ENCODE measurements around the gene LYRM2. TPM values are rescaled to one million over a fixed set of nuclear protein-coding genes. Genes with fewer than 3 reads are reported as not detected.

The LYRM2 gene
- total and polyA plus RNA-seq, 4 donors: 16.8 to 33.7 (median 22.0) TPM

DNA sequence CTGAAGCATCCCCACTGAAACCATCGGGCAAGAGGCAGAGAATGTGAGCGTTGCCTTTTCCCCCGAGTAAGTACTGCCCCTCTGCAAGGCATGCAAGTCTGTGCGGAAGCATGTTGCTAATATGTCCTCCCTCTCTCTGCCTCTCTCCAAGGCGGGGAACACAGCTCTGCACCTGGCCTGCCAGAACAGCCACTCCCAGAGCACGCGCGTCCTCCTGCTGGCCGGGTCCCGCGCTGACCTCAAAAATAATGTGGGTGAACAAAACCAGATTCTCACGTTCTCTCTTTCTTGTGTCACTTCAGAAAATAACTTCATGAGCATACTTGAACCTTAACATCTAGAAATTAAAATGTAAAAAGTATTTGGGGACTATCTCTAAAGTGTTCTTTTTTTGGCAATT, 26.4 kb downstream of the LYRM2 start:
- no peak for ATAC-seq (ENCODE audit: low FRiP score)

GRCh38 chr6:89611666-89612065, 26.9 kb downstream of the LYRM2 start:
- DNase-seq: no peak
- peaks cover 0 to 2% of the 10 kb centered on the region in 2 donors for H3K36me3 ChIP-seq (ENCODE audit: control insufficient read depth in 1 of 2, insufficient read depth in 2 of 2, low read length in 1 of 2)
- no peak for ATAC-seq (ENCODE audit: low FRiP score)
- H3K4me1 ChIP-seq (ENCODE audit: control insufficient read depth in 1 of 2, insufficient read depth in 2 of 2, low read length in 2 of 2): no peaks in the 10 kb centered on the region
- no peak overlapping the region for H3K4me3 ChIP-seq (ENCODE audit: low read length in 2 of 2)
- no peaks in the 10 kb centered on the region for H3K9me3 ChIP-seq (ENCODE audit: control insufficient read depth, low read length)
- H3K27me3 ChIP-seq (ENCODE audit: control insufficient read depth in 1 of 2, insufficient read depth in 2 of 2, low read length in 1 of 2): no peaks in the 10 kb centered on the region
- no peak overlapping the region for H3K27ac ChIP-seq (ENCODE audit: low read depth in 1 of 2, low read length in 2 of 2)
- intact Hi-C loops (cut with DNase I): loop anchor here in 1 of 2 donors (5.0 kb wide), 1 partner anchor 239 kb away; no protein-coding TSS in a partner anchor

More for the DNA sequence above, 26.4 kb downstream of the LYRM2 start:
- H3K4me3 ChIP-seq (ENCODE audit: low read length in 2 of 2): no peak overlapping the region
- no peaks in the 10 kb centered on the region for H3K4me1 ChIP-seq (ENCODE audit: control insufficient read depth in 1 of 2, insufficient read depth in 2 of 2, low read length in 2 of 2)
- peaks cover 0 to 2% of the 10 kb centered on the region in 2 donors for H3K36me3 ChIP-seq (ENCODE audit: control insufficient read depth in 1 of 2, insufficient read depth in 2 of 2, low read length in 1 of 2)
- H3K27ac ChIP-seq (ENCODE audit: low read depth in 1 of 2, low read length in 2 of 2): no peak overlapping the region
- intact Hi-C loops (cut with DNase I): loop anchor here in 1 of 2 donors (5.0 kb wide), 1 partner anchor 240 kb away; no protein-coding TSS in a partner anchor
- no peaks in the 10 kb centered on the region for H3K27me3 ChIP-seq (ENCODE audit: control insufficient read depth in 1 of 2, insufficient read depth in 2 of 2, low read length in 1 of 2)
- WGBS, 2 donors: 77 to 83% methylated on average over 12 of the region's 12 CpGs
- DNase-seq: no peak
- H3K9me3 ChIP-seq (ENCODE audit: control insufficient read depth, low read length): no peaks in the 10 kb centered on the region

DNA sequence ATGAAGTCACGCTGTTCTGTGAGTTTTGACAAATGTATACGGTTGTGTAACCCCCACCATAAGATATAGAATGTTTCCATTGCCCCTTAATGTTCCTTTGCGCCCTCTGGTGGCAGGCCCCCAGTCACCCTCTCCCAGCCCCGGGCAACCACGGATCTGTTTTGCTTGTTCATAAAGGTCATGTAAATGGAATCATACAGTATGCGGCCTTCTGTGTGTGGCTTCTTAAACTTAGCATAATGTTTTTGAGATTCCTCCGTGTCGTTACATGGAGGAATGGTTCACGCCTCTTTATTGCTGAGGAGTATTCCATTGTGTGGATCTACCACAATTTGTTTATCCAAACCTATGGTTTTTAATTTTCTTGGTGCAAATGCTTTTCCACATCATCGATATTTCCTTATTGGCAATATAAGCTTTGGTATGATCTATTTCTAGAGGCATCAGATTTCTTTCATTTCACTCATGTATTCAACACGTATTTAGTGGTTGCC, 28.4 kb downstream of the LYRM2 start:
- H3K4me1 ChIP-seq (ENCODE audit: control insufficient read depth in 1 of 2, insufficient read depth in 2 of 2, low read length in 2 of 2): no peaks in the 10 kb centered on the region
- ATAC-seq (ENCODE audit: low FRiP score) (peak; percentile 75), DNase-seq (peak; percentile 73 to 90)
- H3K36me3 ChIP-seq (ENCODE audit: control insufficient read depth in 1 of 2, insufficient read depth in 2 of 2, low read length in 1 of 2): peaks cover 0 to 2% of the 10 kb centered on the region in 2 donors
- H3K9me3 ChIP-seq (ENCODE audit: control insufficient read depth, low read length): no peaks in the 10 kb centered on the region
- H3K27me3 ChIP-seq (ENCODE audit: control insufficient read depth in 1 of 2, insufficient read depth in 2 of 2, low read length in 1 of 2): no peaks in the 10 kb centered on the region
- WGBS, 2 donors: 48 to 55% methylated on average over 11 of the region's 11 CpGs
- intact Hi-C loops (cut with DNase I): loop anchor here (1.0 to 5.0 kb wide), 2 partner anchors 178 to 238 kb away; no protein-coding TSS in a partner anchor
- H3K4me3 ChIP-seq (ENCODE audit: low read length in 2 of 2): no peak overlapping the region
- H3K27ac ChIP-seq (ENCODE audit: low read depth in 1 of 2, low read length in 2 of 2): no peak overlapping the region

DNA sequence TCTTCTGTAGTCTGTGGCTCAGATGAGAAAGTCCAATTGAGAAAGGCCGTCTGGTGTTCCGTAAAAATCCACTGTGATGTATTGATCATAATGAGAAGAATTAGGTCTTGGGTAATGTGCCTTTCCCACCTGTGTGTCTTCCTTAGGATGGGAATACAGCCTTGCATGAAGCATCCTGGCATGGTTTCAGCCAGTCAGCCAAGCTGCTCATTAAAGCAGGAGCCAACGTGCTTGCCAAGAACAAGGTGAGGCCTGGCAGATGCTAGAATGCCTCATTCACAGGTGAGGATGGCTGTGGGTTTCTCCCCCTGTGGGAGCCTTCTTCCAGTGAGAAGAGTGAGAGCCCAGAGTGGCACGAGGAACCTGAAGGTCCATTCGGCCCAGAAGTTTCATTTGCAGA, 32.7 kb downstream of the LYRM2 start:
- no peak overlapping the region for H3K27ac ChIP-seq (ENCODE audit: low read depth in 1 of 2, low read length in 2 of 2)
- DNase-seq: no peak
- no peaks in the 10 kb centered on the region for H3K9me3 ChIP-seq (ENCODE audit: control insufficient read depth, low read length)
- no peak overlapping the region for H3K4me3 ChIP-seq (ENCODE audit: low read length in 2 of 2)
- no peaks in the 10 kb centered on the region for H3K4me1 ChIP-seq (ENCODE audit: control insufficient read depth in 1 of 2, insufficient read depth in 2 of 2, low read length in 2 of 2)
- no peak for ATAC-seq (ENCODE audit: low FRiP score)
- WGBS, 2 donors: 89 to 95% methylated on average over 5 of the region's 5 CpGs
- intact Hi-C loops (cut with DNase I): no loop called here
- no peaks in the 10 kb centered on the region for H3K36me3 ChIP-seq (ENCODE audit: control insufficient read depth in 1 of 2, insufficient read depth in 2 of 2, low read length in 1 of 2)
- H3K27me3 ChIP-seq (ENCODE audit: control insufficient read depth in 1 of 2, insufficient read depth in 2 of 2, low read length in 1 of 2): no peaks in the 10 kb centered on the region

DNA sequence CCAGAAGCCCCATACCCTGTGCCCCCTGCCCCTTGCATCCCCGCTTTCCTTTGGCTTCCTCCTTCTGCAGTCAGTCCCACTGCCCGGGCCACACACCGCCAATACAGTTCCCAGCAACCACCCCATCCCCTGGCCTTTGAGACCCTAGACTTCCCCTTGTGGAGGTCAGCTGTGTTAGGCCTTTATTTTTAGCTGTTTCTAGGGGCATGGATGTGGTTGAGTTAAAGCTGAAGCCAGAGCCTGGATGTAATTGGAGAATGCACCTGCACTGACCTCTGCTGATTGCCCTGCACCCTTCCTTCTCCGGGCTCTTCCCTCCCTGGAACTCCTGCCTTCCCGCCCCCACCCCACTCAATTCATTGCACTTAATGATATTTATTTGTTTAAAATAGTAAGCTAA, 33.9 kb downstream of the LYRM2 start:
- Histone ChIP-seq H3K4me3 (ENCODE audit: low read length in 2 of 2) (no peak overlapping the region), H3K9me3 (ENCODE audit: control insufficient read depth, low read length) (no peaks in the 10 kb centered on the region), H3K36me3 (ENCODE audit: control insufficient read depth in 1 of 2, insufficient read depth in 2 of 2, low read length in 1 of 2) (no peaks in the 10 kb centered on the region), H3K27me3 (ENCODE audit: control insufficient read depth in 1 of 2, insufficient read depth in 2 of 2, low read length in 1 of 2) (no peaks in the 10 kb centered on the region), H3K27ac (ENCODE audit: low read depth in 1 of 2, low read length in 2 of 2) (no peak overlapping the region), H3K4me1 (ENCODE audit: control insufficient read depth in 1 of 2, insufficient read depth in 2 of 2, low read length in 2 of 2) (no peaks in the 10 kb centered on the region)
- DNase-seq: no peak
- ATAC-seq (ENCODE audit: low FRiP score): no peak
- 73 to 83% methylated on average over 5 of the region's 5 CpGs for WGBS, 2 donors
- intact Hi-C loops (cut with DNase I): no loop called here

DNA sequence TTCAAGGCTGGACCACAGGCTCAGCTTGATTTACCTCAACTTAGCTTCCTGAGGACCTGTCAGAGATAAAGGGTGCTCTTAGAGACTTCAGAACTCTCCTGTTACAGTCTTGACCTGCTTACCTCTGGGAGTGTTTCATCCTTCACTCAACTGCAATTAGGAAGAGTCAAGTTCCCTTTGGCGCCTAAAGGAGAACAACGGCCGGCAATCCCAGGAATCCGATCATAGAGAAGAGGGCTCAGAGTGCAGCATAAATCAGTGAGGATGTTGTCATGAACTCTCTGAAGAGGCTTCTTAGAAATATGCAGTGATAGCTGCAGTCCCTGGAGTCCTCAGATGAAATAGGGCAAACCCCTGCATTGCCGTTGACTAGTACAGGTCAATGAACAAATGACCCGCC, 36.4 kb downstream of the LYRM2 start:
- no peaks in the 10 kb centered on the region for H3K4me1 ChIP-seq (ENCODE audit: control insufficient read depth in 1 of 2, insufficient read depth in 2 of 2, low read length in 2 of 2)
- no peaks in the 10 kb centered on the region for H3K36me3 ChIP-seq (ENCODE audit: control insufficient read depth in 1 of 2, insufficient read depth in 2 of 2, low read length in 1 of 2)
- H3K4me3 ChIP-seq (ENCODE audit: low read length in 2 of 2): no peak overlapping the region
- no peaks in the 10 kb centered on the region for H3K9me3 ChIP-seq (ENCODE audit: control insufficient read depth, low read length)
- no peak overlapping the region for H3K27ac ChIP-seq (ENCODE audit: low read depth in 1 of 2, low read length in 2 of 2)
- WGBS, 2 donors: 91% methylated on average over 6 of the region's 6 CpGs
- DNase-seq (no peak), ATAC-seq (ENCODE audit: low FRiP score) (no peak)
- intact Hi-C loops (cut with DNase I): no loop called here
- no peaks in the 10 kb centered on the region for H3K27me3 ChIP-seq (ENCODE audit: control insufficient read depth in 1 of 2, insufficient read depth in 2 of 2, low read length in 1 of 2)

- intact Hi-C loops (cut with DNase I): loop anchor here (2.0 to 5.0 kb wide), 2 partner anchors 167 kb away; partner anchors contain the start of gene ANKRD6 (in 2 of the 2)
- ATAC-seq (ENCODE audit: low FRiP score) (no peak), DNase-seq (no peak)
- H3K4me3 ChIP-seq (ENCODE audit: low read length in 2 of 2): no peak overlapping the region
- WGBS, 2 donors: 10% methylated on average over 7 of the region's 7 CpGs
- no peaks in the 10 kb centered on the region for H3K4me1 ChIP-seq (ENCODE audit: control insufficient read depth in 1 of 2, insufficient read depth in 2 of 2, low read length in 2 of 2)
- H3K27me3 ChIP-seq (ENCODE audit: control insufficient read depth in 1 of 2, insufficient read depth in 2 of 2, low read length in 1 of 2): no peaks in the 10 kb centered on the region
- peak overlapping the region in 1 of 2 donors; percentile 55 for H3K27ac ChIP-seq (ENCODE audit: low read depth in 1 of 2, low read length in 2 of 2)
- H3K9me3 ChIP-seq (ENCODE audit: control insufficient read depth, low read length): no peaks in the 10 kb centered on the region
- H3K36me3 ChIP-seq (ENCODE audit: control insufficient read depth in 1 of 2, insufficient read depth in 2 of 2, low read length in 1 of 2): no peaks in the 10 kb centered on the region
These were observed 38.8 kb downstream of the LYRM2 start for GRCh38 chr6:89599727-89600126.

DNA sequence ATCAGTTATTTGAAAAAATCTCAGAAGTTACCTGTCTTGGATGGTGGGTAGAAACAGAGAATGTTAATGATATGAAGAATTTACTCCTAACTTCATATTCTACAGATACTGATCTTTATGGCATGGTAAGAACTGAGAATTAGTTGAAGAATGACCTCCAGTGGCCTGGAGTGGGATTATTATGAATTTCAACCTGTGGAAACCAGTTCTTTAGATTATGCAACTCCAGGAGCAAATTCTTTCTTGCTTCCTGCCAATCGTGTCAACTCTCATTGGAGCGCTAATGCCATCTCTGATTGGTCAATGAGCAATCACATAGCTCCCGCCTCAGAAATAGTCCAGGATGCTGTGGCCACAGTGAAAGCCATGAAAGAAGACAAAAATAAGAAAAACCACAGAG, 40.6 kb downstream of the LYRM2 start:
- no peak for ATAC-seq (ENCODE audit: low FRiP score)
- Histone ChIP-seq H3K27me3 (ENCODE audit: control insufficient read depth in 1 of 2, insufficient read depth in 2 of 2, low read length in 1 of 2) (no peaks in the 10 kb centered on the region), H3K9me3 (ENCODE audit: control insufficient read depth, low read length) (no peaks in the 10 kb centered on the region), H3K36me3 (ENCODE audit: control insufficient read depth in 1 of 2, insufficient read depth in 2 of 2, low read length in 1 of 2) (no peaks in the 10 kb centered on the region), H3K4me3 (ENCODE audit: low read length in 2 of 2) (no peak overlapping the region), H3K27ac (ENCODE audit: low read depth in 1 of 2, low read length in 2 of 2) (peak overlapping the region in 1 of 2 donors; percentile 16), H3K4me1 (ENCODE audit: control insufficient read depth in 1 of 2, insufficient read depth in 2 of 2, low read length in 2 of 2) (no peaks in the 10 kb centered on the region)
- DNase-seq: no peak
- 15 to 30% methylated on average over 3 of the region's 3 CpGs for WGBS, 2 donors
- intact Hi-C loops (cut with DNase I): loop anchor here (2.0 to 5.0 kb wide), 2 partner anchors 165 to 166 kb away; partner anchors contain the start of gene ANKRD6 (in 2 of the 2)

GRCh38 chr6:89597372-89597771, 41.2 kb downstream of the LYRM2 start:
- Histone ChIP-seq H3K27me3 (ENCODE audit: control insufficient read depth in 1 of 2, insufficient read depth in 2 of 2, low read length in 1 of 2) (no peaks in the 10 kb centered on the region), H3K27ac (ENCODE audit: low read depth in 1 of 2, low read length in 2 of 2) (no peak overlapping the region), H3K4me3 (ENCODE audit: low read length in 2 of 2) (no peak overlapping the region), H3K36me3 (ENCODE audit: control insufficient read depth in 1 of 2, insufficient read depth in 2 of 2, low read length in 1 of 2) (no peaks in the 10 kb centered on the region), H3K4me1 (ENCODE audit: control insufficient read depth in 1 of 2, insufficient read depth in 2 of 2, low read length in 2 of 2) (no peaks in the 10 kb centered on the region), H3K9me3 (ENCODE audit: control insufficient read depth, low read length) (no peaks in the 10 kb centered on the region)
- ATAC-seq (ENCODE audit: low FRiP score): no peak
- no peak for DNase-seq
- WGBS, 2 donors: 44 to 48% methylated on average over 2 of the region's 2 CpGs
- intact Hi-C loops (cut with DNase I): loop anchor here in 1 of 2 donors (5.0 kb wide), 1 partner anchor 165 kb away; the partner anchor contains the start of gene ANKRD6

Data from aorta (tissue), 5 donors.